Stimulated activated naive CD8-positive, alpha-beta T cell treated with anti-CD3 and anti-CD28 coated beads, Interleukin-15, Interleukin-2, amounts not matched to agents 100 U/mL and 50 U/mL, for 24 hours (primary cell): Measurements from ENCODE around the gene ITGB2.

Source experiments
- ATAC-seq: fragments of 150-1000 bp; cut with Tn5 transposase; one replicate; pipeline ENCODE4 v1.10.0; 2021
- DNase-seq: peaks from one replicate; pipeline ENCODE4 v3.0.0; 2021

ITGB2 gene

GRCh38 chr21:44867999-44868700 is 52.5 kb downstream of the ITGB2 start:
- peak; percentile 45 for ATAC-seq
- DNase-seq: peak; percentile 53

- DNase-seq (no peak), ATAC-seq (no peak)
These were observed 53.2 kb downstream of the ITGB2 start for GRCh38 chr21:44867464-44867863.

GRCh38 chr21:44866780-44867179 is 53.9 kb downstream of the ITGB2 start:
- ATAC-seq (no peak), DNase-seq (no peak)

- ATAC-seq (peak; percentile 83), DNase-seq (peak; percentile 54)
These were observed 55.0 kb downstream of the ITGB2 start for GRCh38 chr21:44865561-44866280.

GRCh38 chr21:44862869-44863685 is 57.6 kb downstream of the ITGB2 start:
- DNase-seq (no peak), ATAC-seq (no peak)

- DNase-seq: no peak
- ATAC-seq: no peak
These were observed 61.9 kb downstream of the ITGB2 start for GRCh38 chr21:44858791-44859190.

- DNase-seq (no peak), ATAC-seq (no peak)
These were observed 62.4 kb downstream of the ITGB2 start for GRCh38 chr21:44858291-44858690.

- no peak for ATAC-seq
- DNase-seq: no peak
These were observed 63.4 kb downstream of the ITGB2 start for GRCh38 chr21:44857127-44857892.

GRCh38 chr21:44856131-44856530 is 64.6 kb downstream of the ITGB2 start:
- no peak for ATAC-seq
- DNase-seq: no peak

- no peak for ATAC-seq
- DNase-seq: no peak
These were observed 65.1 kb downstream of the ITGB2 start for GRCh38 chr21:44855572-44855971.

- ATAC-seq (no peak), DNase-seq (no peak)
These were observed 65.8 kb downstream of the ITGB2 start for GRCh38 chr21:44854664-44855446.

GRCh38 chr21:44854391-44854663 is 66.4 kb downstream of the ITGB2 start:
- ATAC-seq: peak; percentile 20
- no peak for DNase-seq

GRCh38 chr21:44853601-44854390 is 66.9 kb downstream of the ITGB2 start:
- DNase-seq: no peak
- no peak for ATAC-seq

GRCh38 chr21:44850905-44851657 is 69.6 kb downstream of the ITGB2 start:
- no peak for ATAC-seq
- no peak for DNase-seq

GRCh38 chr21:44850208-44850800 is 70.4 kb downstream of the ITGB2 start:
- no peak for ATAC-seq
- DNase-seq: no peak

GRCh38 chr21:44849616-44850130 is 71.0 kb downstream of the ITGB2 start:
- no peak for ATAC-seq

GRCh38 chr21:44848821-44849521 is 71.7 kb downstream of the ITGB2 start:
- DNase-seq: no peak
- no peak for ATAC-seq

More at GRCh38 chr21:44849616-44850130, 71.0 kb downstream of the ITGB2 start:
- DNase-seq: no peak

- no peak for DNase-seq
- ATAC-seq: no peak
These were observed 73.2 kb downstream of the ITGB2 start for GRCh38 chr21:44847261-44848056.
